Fibroblast of lung (primary cell): ENCODE data around the gene THAP4. TPM values are rescaled to one million over a fixed set of nuclear protein-coding genes. Genes with fewer than 3 reads are reported as not detected.

Source experiments
- DNase-seq, 2 donors: peaks; one replicate each; pipeline versions ENCODE4 v3.0.0 to v3.0.0-alpha.2; 2010; ENCODE audit warnings: low read depth in 2 of 2
- H2AFZ ChIP-seq: 2 replicates; pipeline ENCODE4 v1.5.1; 2012; ENCODE audit warnings: low read length, control low read depth, inconsistent platforms
- H3K27ac ChIP-seq: 2 replicates; pipeline ENCODE4 v1.5.1; 2011; ENCODE audit warnings: low read length, control low read depth; ENCODE audit not compliant: insufficient read depth
- H3K27me3 ChIP-seq: 2 replicates; pipeline ENCODE4 v1.5.1; 2011; ENCODE audit warnings: mild to moderate bottlenecking, low read length; ENCODE audit not compliant: control insufficient read depth, insufficient read depth
- H3K36me3 ChIP-seq: 2 replicates; pipeline ENCODE4 v1.5.1; 2011; ENCODE audit warnings: low read length; ENCODE audit not compliant: control insufficient read depth, insufficient read depth
- H3K4me1 ChIP-seq: 2 replicates; pipeline ENCODE4 v1.5.1; 2011; ENCODE audit warnings: low read length; ENCODE audit not compliant: control insufficient read depth, insufficient read depth; ENCODE audit errors: extremely low read depth
- H3K4me2 ChIP-seq: 2 replicates; pipeline ENCODE4 v1.5.1; 2011; ENCODE audit warnings: low read length, control low read depth; ENCODE audit not compliant: insufficient read depth; ENCODE audit errors: extremely low read depth
- H3K4me3 ChIP-seq, 4 experiments: fragments of 200-600 bp in 1 of 4; sonication (generic) in 1 of 4; replicated peaks in 1 of 4; 2 replicates each; pipeline ENCODE4 v1.5.1; 2011 to 2016; ENCODE audit warnings: low read length in 4 of 4, low read depth in 3 of 4, mild to moderate bottlenecking in 3 of 4, control low read depth in 2 of 4, inconsistent platforms in 1 of 4, mixed read lengths in 1 of 4; ENCODE audit not compliant: insufficient read depth in 1 of 4; ENCODE audit errors: control extremely low read depth in 1 of 4
- H3K79me2 ChIP-seq: 2 replicates; pipeline ENCODE4 v1.5.1; 2012; ENCODE audit warnings: mild to moderate bottlenecking, low read length, inconsistent platforms; ENCODE audit not compliant: control insufficient read depth, insufficient read depth
- H3K9ac ChIP-seq: 2 replicates; pipeline ENCODE4 v1.5.1; 2011; ENCODE audit warnings: mild to moderate bottlenecking, low read length, control low read depth; ENCODE audit not compliant: insufficient read depth
- H3K9me3 ChIP-seq: 2 replicates; pipeline ENCODE4 v1.5.1; 2012; ENCODE audit warnings: low read depth, low read length; ENCODE audit not compliant: control insufficient read depth, insufficient read depth
- H4K20me1 ChIP-seq: 2 replicates; pipeline ENCODE4 v1.5.1; 2011; ENCODE audit warnings: low read length; ENCODE audit not compliant: control insufficient read depth, insufficient read depth; ENCODE audit errors: extremely low read depth
- EZH2 ChIP-seq: IDR thresholded peaks from 2 replicates; pipeline ENCODE4 v1.5.1; 2012; ENCODE audit warnings: low read length, control low read depth, mild to moderate bottlenecking; ENCODE audit errors: missing control alignments
- polyA plus RNA-seq, 2 donors: library from polyadenylated mRNA; depleted of rRNA in 1 of 2; stranded (reverse) in 1 of 2; unstranded in 1 of 2; fragments of >200 nt; gene quantifications; 2 replicates each; pipeline ENCODE4 v1.2.1, GENCODE V29; 2011 to 2012; ENCODE audit warnings: missing spikeins in 1 of 2
- total RNA-seq: library from RNA; depleted of rRNA; stranded (reverse); fragments of >200 nt; gene quantifications from 2 replicates; pipeline ENCODE4 v1.2.1, GENCODE V29; 2014
- TF ChIP-seq, protein P1 (sequence below), 2 donors: IDR thresholded peaks in 1 of 2; conservative IDR thresholded peaks in 1 of 2; 1 replicate in 1 of 2; 2 replicates in 1 of 2; pipeline ENCODE4 v1.5.1; 2011 to 2012; ENCODE audit warnings: low read length in 2 of 2, control low read depth in 1 of 2, inconsistent platforms in 1 of 2, low read depth in 1 of 2, mild to moderate bottlenecking in 1 of 2

Gene THAP4
- total and polyA plus RNA-seq, 2 donors (not counting 1 experiment from before 2014, with no cell fraction given): 19.3 to 47.7 TPM

DNA sequence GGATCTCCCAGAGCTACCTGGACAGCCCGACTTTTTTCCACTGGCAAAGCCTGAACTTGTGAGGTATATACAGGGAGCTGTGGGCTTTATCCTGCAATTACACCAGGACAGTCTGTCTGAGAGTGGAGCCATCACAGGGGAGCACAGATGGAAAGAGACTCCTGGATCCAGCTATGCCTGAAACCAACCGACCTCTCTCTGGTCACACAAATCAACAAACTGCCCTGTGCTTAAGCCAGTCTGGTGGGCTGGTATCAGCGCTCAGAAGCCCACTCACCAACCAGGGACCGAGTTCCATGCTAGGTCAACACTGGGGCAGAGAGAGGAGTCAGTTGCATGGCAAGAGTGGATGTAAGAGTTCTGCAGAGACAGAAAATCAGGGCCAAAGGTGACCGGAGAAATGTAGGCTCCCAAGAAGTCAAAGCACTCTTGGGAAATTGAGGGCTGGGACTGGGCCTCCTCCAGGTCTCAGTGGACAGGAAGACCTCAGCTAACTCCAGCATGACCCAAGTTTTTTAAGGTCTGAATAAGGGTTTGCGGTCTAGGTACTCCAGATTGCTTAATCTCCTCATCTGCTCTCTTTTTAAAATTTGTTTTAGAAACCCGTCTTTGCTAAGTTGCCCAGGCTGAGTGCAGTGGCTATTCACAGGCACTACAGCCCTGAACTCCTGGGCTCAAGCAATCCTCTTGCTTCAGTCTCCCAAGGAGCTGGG, 82.2 kb downstream of the THAP4 start:
- Histone ChIP-seq H3K9ac (no peak overlapping the region), H3K27ac (no peak overlapping the region), H4K20me1 (no peaks in the 10 kb centered on the region), H3K9me3 (no peaks in the 10 kb centered on the region), H3K4me1 (peaks cover 16% of the 10 kb centered on the region), H3K4me3 (no peak overlapping the region), H2AFZ (no peak overlapping the region), H3K36me3 (no peaks in the 10 kb centered on the region), H3K79me2 (no peaks in the 10 kb centered on the region), H3K4me2 (no peak overlapping the region), H3K27me3 (no peaks in the 10 kb centered on the region)
- no peak for TF ChIP-seq EZH2
- TF ChIP-seq, protein P1, sequence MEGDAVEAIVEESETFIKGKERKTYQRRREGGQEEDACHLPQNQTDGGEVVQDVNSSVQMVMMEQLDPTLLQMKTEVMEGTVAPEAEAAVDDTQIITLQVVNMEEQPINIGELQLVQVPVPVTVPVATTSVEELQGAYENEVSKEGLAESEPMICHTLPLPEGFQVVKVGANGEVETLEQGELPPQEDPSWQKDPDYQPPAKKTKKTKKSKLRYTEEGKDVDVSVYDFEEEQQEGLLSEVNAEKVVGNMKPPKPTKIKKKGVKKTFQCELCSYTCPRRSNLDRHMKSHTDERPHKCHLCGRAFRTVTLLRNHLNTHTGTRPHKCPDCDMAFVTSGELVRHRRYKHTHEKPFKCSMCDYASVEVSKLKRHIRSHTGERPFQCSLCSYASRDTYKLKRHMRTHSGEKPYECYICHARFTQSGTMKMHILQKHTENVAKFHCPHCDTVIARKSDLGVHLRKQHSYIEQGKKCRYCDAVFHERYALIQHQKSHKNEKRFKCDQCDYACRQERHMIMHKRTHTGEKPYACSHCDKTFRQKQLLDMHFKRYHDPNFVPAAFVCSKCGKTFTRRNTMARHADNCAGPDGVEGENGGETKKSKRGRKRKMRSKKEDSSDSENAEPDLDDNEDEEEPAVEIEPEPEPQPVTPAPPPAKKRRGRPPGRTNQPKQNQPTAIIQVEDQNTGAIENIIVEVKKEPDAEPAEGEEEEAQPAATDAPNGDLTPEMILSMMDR (conservative IDR thresholded peaks at IDR 0.05 in 1 of 2, IDR thresholded peaks at IDR 0.05 in 1 of 2; ENCODE audit: low read depth in 1 of 2, low read length in 2 of 2): no peak
- DNase-seq: no peak

DNA sequence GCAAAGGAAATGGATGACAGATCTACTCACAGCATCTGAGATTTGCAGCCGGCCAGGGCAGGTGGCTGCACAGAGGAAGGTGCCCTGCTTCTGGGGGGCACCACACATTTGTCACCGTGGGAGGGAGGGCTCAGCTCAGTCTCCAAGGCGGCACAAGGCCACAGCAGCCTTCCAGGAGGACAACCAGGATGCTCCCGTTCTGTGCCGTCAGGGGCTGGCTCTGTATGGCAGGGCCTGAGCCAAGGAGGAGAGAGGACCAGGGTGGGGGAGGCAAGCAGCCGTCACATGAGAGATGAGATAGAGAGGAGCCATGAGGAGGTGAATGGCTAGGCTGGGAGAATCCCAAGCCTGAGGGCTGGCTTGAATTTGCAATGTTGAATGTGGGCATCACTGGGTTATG, 83.0 kb downstream of the THAP4 start:
- TF ChIP-seq, protein P1 (conservative IDR thresholded peaks at IDR 0.05 in 1 of 2, IDR thresholded peaks at IDR 0.05 in 1 of 2; ENCODE audit: low read depth in 1 of 2, low read length in 2 of 2): no peak
- TF ChIP-seq EZH2: no peak
- no peak overlapping the region for H3K9ac ChIP-seq
- DNase-seq: no peak
- H2AFZ ChIP-seq: no peak overlapping the region
- H3K36me3 ChIP-seq: no peaks in the 10 kb centered on the region
- no peaks in the 10 kb centered on the region for H3K79me2 ChIP-seq
- H3K4me1 ChIP-seq: peaks cover 20% of the 10 kb centered on the region
- no peak overlapping the region for H3K4me2 ChIP-seq
- H3K9me3 ChIP-seq: no peaks in the 10 kb centered on the region
- no peak overlapping the region for H3K4me3 ChIP-seq
- no peaks in the 10 kb centered on the region for H3K27me3 ChIP-seq
- no peaks in the 10 kb centered on the region for H4K20me1 ChIP-seq
- no peak overlapping the region for H3K27ac ChIP-seq

DNA sequence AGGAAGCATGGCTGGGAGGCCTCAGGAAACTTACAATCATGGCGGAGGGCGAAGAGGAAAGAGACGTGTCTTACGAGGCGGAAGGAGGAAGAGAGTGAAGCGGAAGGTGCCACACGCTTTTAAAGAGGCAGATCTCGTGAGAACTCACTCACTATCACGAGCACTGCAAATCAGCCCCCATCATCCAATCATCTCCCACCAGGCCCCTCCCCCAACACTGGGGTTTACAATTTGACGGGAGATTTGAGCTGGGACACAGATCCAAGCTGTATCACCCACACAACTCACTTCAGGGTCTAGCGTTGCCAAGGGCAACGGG, 83.5 kb downstream of the THAP4 start:
- Histone ChIP-seq H3K27ac (no peak overlapping the region), H3K4me1 (peaks cover 20% of the 10 kb centered on the region)
- no peak for TF ChIP-seq EZH2
- TF ChIP-seq, protein P1 (conservative IDR thresholded peaks at IDR 0.05 in 1 of 2, IDR thresholded peaks at IDR 0.05 in 1 of 2; ENCODE audit: low read depth in 1 of 2, low read length in 2 of 2): no peak

More for the DNA sequence above, 83.5 kb downstream of the THAP4 start:
- H3K27me3 ChIP-seq: no peaks in the 10 kb centered on the region
- H2AFZ ChIP-seq: no peak overlapping the region
- H3K9ac ChIP-seq: no peak overlapping the region
- DNase-seq: no peak
- no peak overlapping the region for H3K4me2 ChIP-seq
- no peaks in the 10 kb centered on the region for H4K20me1 ChIP-seq
- no peak overlapping the region for H3K4me3 ChIP-seq
- H3K79me2 ChIP-seq: no peaks in the 10 kb centered on the region
- H3K36me3 ChIP-seq: no peaks in the 10 kb centered on the region
- H3K9me3 ChIP-seq: no peaks in the 10 kb centered on the region
